ENCODE results near the gene OR2B2.
"Not testable (repeated sequence)": the region's sequence is repeated elsewhere in the genome, so short reads cannot be mapped to it uniquely, and the experiment has no call there.

OR2B2 gene

GRCh38 chr6:27911956-27912446 lies at the start of gene OR2B2:
OR2B2 (minus strand) TSS chr6:27912396; CDS start chr6:27912319, 77 bp downstream.
- DNase-seq (ENCODE audit: low spot score), result no peak

- no peak for DNase-seq (ENCODE audit: low spot score)
Observed at GRCh38 chr6:27957516-27957915, 45.3 kb upstream of the OR2B2 start.

- no peak for DNase-seq (ENCODE audit: low spot score)
Observed at GRCh38 chr6:27956941-27957340, 44.7 kb upstream of the OR2B2 start, which contains the start of gene OR2B6. OR2B6 (plus strand) TSS chr6:27957241; CDS start chr6:27957241, 0 bp downstream.

GRCh38 chr6:27951040-27951439 lies 38.8 kb upstream of the OR2B2 start:
- DNase-seq (ENCODE audit: low spot score), result no peak

GRCh38 chr6:27948237-27948636 lies 36.0 kb upstream of the OR2B2 start:
- DNase-seq (ENCODE audit: low spot score), result no peak

- DNase-seq (ENCODE audit: low spot score), result not testable (repeated sequence)
Observed at GRCh38 chr6:27943072-27943471, 30.9 kb upstream of the OR2B2 start.

- no peak for DNase-seq (ENCODE audit: low spot score)
Observed at GRCh38 chr6:27940766-27941165, 28.6 kb upstream of the OR2B2 start.

GRCh38 chr6:27931209-27931608 lies 19.0 kb upstream of the OR2B2 start:
- no peak for DNase-seq (ENCODE audit: low spot score)

GRCh38 chr6:27929930-27930329 lies 17.7 kb upstream of the OR2B2 start:
- not testable (repeated sequence) for DNase-seq (ENCODE audit: low spot score)

GRCh38 chr6:27928041-27928440 lies 15.8 kb upstream of the OR2B2 start:
- not testable (repeated sequence) for DNase-seq (ENCODE audit: low spot score)

GRCh38 chr6:27924179-27924578 lies 12.0 kb upstream of the OR2B2 start:
- DNase-seq (ENCODE audit: low spot score), result no peak

- no peak for DNase-seq (ENCODE audit: low spot score)
Observed at GRCh38 chr6:27922949-27923348, 10.8 kb upstream of the OR2B2 start.

- DNase-seq (ENCODE audit: low spot score), result no peak
Observed at GRCh38 chr6:27908017-27908416, 4.2 kb downstream of the OR2B2 start.

- peak; percentile 88 for DNase-seq (ENCODE audit: low spot score)
Observed at GRCh38 chr6:27902335-27903314, 9.6 kb downstream of the OR2B2 start.

GRCh38 chr6:27901801-27902200 lies 10.4 kb downstream of the OR2B2 start:
- no peak for DNase-seq (ENCODE audit: low spot score)

GRCh38 chr6:27900197-27900596 lies 12.0 kb downstream of the OR2B2 start:
- DNase-seq (ENCODE audit: low spot score), result not testable (repeated sequence)

GRCh38 chr6:27899543-27899942 lies 12.7 kb downstream of the OR2B2 start:
- no peak for DNase-seq (ENCODE audit: low spot score)

- no peak for DNase-seq (ENCODE audit: low spot score)
Observed at GRCh38 chr6:27897580-27898206, 14.5 kb downstream of the OR2B2 start.

- DNase-seq (ENCODE audit: low spot score), result no peak
Observed at GRCh38 chr6:27896398-27896796, 15.8 kb downstream of the OR2B2 start.

- peak; percentile 86 for DNase-seq (ENCODE audit: low spot score)
Observed at GRCh38 chr6:27894839-27895762, 17.1 kb downstream of the OR2B2 start.

All from hematopoietic multipotent progenitor cell treated with erythropoietin and hydrocortisone succinate and interleukin-3 and kit ligand, for 15 days (in vitro differentiated cells).